AG09309 (cell line): Measurements from ENCODE around the gene RPGRIP1.
"Not testable (repeated sequence)": the region's sequence is repeated elsewhere in the genome, so short reads cannot be mapped to it uniquely, and the experiment has no call there.

Experiments
- DNase-seq: peaks from one replicate; pipeline ENCODE4 v3.0.0-alpha.2; 2010; ENCODE audit warnings: low read depth
- H3K4me3 ChIP-seq: 2 replicates; pipeline ENCODE4 v1.5.1; 2011; ENCODE audit warnings: mild to moderate bottlenecking, low read depth, low read length, moderate library complexity; ENCODE audit not compliant: control insufficient read depth
- CTCF ChIP-seq: IDR thresholded peaks from 2 replicates; pipeline ENCODE4 v1.5.1; 2011; ENCODE audit warnings: mild to moderate bottlenecking, low read depth, low read length, inconsistent platforms; ENCODE audit not compliant: insufficient read depth, control insufficient read depth; ENCODE audit errors: missing control alignments

Gene RPGRIP1

DNA sequence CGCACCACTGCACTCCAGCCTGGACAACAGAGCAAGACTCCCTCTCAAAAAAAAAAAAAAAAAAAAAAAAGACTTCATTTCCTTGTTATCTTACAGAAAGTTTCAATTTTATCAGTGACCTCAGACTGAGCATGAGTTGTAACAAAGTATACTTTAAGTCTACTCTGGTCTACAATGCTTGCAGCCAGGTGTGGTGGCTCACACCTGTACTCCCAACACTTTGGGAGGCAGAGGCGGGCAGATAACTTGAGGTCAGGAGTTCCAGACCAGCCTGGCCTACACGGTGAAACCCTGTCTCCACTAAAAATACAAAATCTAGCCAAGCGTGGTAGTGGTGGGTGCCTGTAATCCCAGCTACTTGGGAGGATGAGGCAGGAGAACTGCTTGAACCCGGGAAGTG, 28.7 kb upstream of the RPGRIP1 start:
- no peak for DNase-seq
- no peak for TF ChIP-seq CTCF
- H3K4me3 ChIP-seq, result no peak overlapping the region

GRCh38 chr14:21252149-21252548, 27.7 kb upstream of the RPGRIP1 start:
- H3K4me3 ChIP-seq, result no peak overlapping the region
- TF ChIP-seq CTCF, result no peak
- no peak for DNase-seq

- DNase-seq, result no peak
- H3K4me3 ChIP-seq, result no peak overlapping the region
- no peak for TF ChIP-seq CTCF
Observed at GRCh38 chr14:21255385-21256101, 24.3 kb upstream of the RPGRIP1 start.

GRCh38 chr14:21256102-21256447, 23.8 kb upstream of the RPGRIP1 start:
- not testable (repeated sequence) for H3K4me3 ChIP-seq, DNase-seq

DNA sequence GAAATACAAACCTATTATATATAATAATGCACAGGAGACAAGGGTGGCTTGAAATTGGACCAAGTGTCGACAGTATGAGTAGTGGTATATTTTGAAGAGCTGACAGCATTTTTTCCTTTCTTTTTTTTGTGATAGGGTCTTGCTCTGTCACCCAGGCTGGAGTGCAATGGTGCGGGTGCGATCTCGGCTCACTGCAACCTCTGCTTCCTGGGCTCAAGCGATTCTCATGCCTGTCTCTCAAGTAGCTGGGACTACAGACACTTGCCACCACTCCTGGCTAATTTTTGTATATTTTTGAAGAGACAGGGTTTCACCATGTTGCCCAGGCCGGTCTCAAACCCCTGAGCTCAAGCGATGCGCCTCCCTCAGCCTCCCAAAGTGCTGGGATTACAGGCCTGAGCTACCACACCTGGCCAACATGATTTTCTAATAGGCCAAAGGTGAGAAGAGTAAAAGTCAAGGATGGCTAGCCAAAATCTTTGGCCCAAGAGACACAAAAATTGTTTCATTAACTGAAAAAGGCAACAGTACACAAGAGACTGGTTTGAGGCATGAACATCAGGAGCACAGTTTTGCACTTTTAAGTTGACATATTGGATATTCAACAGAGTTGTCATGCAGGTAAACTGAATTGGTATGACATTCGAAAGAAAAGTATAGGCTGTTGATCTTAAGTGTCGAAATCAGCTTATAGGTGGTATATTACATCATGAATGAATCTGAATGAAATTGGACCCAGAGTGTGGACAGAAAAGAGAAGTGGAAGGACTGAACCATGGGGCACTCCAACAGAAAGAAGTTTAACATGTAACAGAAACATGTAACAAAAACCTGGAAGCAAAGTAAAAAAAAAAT, 23.1 kb upstream of the RPGRIP1 start:
- DNase-seq, result no peak
- no peak overlapping the region for H3K4me3 ChIP-seq
- no peak for TF ChIP-seq CTCF

DNA sequence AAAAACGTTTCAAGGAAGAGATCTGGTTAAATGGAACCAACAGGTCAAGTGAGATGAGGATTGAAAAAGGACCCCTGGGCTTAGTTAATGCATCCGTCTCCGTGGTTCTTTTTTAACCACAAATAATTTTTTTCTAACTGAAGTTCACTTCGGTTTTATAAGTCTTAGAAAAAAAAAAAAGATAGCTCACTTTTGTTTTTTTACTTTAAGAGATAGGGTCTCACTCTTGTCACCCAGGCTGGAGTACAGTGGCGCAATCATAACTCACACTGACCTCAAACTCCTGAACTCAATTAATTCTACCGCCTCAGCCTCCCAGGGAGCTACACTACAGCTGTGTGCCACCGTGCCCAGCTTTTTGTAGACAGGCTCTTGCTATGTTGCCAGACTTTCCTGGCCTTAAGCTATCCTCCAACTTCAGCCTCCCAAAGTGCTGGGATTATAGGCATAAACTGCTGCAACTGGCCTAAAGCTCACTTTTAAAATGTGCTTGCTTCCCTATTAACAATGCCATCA, 22.4 kb upstream of the RPGRIP1 start:
- no peak for TF ChIP-seq CTCF
- DNase-seq, result no peak
- H3K4me3 ChIP-seq, result no peak overlapping the region
